ENCODE measurements around the gene SH3GLB2.

DNA sequence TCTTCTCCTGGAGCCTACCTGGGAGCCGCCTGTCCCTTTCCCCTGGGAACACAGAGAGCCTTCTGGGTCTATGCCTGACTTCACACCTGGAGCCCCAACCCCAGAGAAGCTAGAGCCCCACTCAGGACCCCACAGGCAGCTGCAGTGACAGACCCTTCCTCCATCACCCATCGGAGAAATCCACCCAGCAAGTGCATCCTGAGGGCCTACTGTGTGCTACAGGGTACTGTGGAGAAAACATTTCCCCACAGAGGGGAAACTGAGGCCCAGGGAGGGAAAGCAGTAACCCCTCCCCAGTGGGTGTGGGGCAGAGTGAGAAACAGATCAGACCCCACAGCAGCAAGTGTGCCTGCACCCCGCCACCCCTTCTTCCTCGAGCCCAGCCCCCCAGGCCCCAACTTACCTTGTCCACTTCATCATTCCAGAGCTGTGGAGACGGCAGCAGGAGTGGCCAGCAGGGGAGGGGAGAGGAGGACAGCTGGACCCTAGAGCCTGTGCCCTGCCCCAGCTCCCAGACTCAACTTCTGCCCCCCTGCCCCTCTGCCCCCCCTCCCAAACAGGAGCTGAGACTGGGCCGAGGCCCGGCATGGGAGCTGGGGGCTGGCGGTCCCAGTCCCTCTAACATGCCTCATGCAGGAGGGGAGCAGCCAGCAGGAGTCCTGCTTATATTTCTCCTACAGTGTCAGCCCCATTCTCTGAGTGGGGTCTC lies 17.7 kb downstream of the SH3GLB2 start:
- TF ChIP-seq, protein P1, sequence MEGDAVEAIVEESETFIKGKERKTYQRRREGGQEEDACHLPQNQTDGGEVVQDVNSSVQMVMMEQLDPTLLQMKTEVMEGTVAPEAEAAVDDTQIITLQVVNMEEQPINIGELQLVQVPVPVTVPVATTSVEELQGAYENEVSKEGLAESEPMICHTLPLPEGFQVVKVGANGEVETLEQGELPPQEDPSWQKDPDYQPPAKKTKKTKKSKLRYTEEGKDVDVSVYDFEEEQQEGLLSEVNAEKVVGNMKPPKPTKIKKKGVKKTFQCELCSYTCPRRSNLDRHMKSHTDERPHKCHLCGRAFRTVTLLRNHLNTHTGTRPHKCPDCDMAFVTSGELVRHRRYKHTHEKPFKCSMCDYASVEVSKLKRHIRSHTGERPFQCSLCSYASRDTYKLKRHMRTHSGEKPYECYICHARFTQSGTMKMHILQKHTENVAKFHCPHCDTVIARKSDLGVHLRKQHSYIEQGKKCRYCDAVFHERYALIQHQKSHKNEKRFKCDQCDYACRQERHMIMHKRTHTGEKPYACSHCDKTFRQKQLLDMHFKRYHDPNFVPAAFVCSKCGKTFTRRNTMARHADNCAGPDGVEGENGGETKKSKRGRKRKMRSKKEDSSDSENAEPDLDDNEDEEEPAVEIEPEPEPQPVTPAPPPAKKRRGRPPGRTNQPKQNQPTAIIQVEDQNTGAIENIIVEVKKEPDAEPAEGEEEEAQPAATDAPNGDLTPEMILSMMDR (IDR thresholded peaks at IDR 0.05), result no peak
- no peak for TF ChIP-seq POLR2AphosphoS5 (IDR thresholded peaks at IDR 0.05)
